Heart left ventricle (tissue), 16 donors: ENCODE results near the gene CD34. TPM values are rescaled to one million over a fixed set of nuclear protein-coding genes. Genes with fewer than 3 reads are reported as not detected.

Experiments used
- ATAC-seq, 4 donors: fragments of 200-7000 bp; cut with Tn5 transposase; one replicate each; pipeline ENCODE4 v1.9.1; 2020 to 2022; ENCODE audit warnings: moderate library complexity in 4 of 4, mild to moderate bottlenecking in 3 of 4, moderate number of reproducible peaks in 1 of 4
- DNase-seq, 5 donors: peaks; one replicate each; pipeline ENCODE4 v3.0.0-alpha.2; 2020
- H3K27ac ChIP-seq, 12 donors: fragments of 200-600 bp; sonication (generic) in 4 of 12; one replicate each; pipeline versions ENCODE4 v1.5.0 to v1.8.0; 2016 to 2022; ENCODE audit warnings: mild to moderate bottlenecking in 2 of 12
- H3K27me3 ChIP-seq, 9 donors: fragments of 200-600 bp; sonication (generic) in 2 of 9; one replicate each; pipeline versions ENCODE4 v1.5.1 to v1.8.0; 2016 to 2022; ENCODE audit warnings: mild to moderate bottlenecking in 3 of 9
- H3K36me3 ChIP-seq, 9 donors: fragments of 200-600 bp; sonication (generic) in 2 of 9; one replicate each; pipeline versions ENCODE4 v1.5.0 to v1.8.0; 2018 to 2022; ENCODE audit warnings: mild to moderate bottlenecking in 2 of 9
- H3K4me1 ChIP-seq, 12 donors: fragments of 200-600 bp; sonication (generic) in 4 of 12; one replicate each; pipeline versions ENCODE4 v1.5.0 to v1.8.0; 2016 to 2022; ENCODE audit warnings: mild to moderate bottlenecking in 3 of 12
- H3K4me3 ChIP-seq, 12 donors: fragments of 200-600 bp; sonication (generic) in 4 of 12; one replicate each; pipeline versions ENCODE4 v1.5.0 to v1.8.0; 2017 to 2022; ENCODE audit warnings: mild to moderate bottlenecking in 9 of 12, moderate library complexity in 4 of 12
- H3K9me3 ChIP-seq, 12 donors: fragments of 200-600 bp; sonication (generic) in 4 of 12; one replicate each; pipeline versions ENCODE4 v1.5.0 to v1.8.0; 2016 to 2022; ENCODE audit warnings: mild to moderate bottlenecking in 1 of 12
- CTCF ChIP-seq, 12 donors: fragments of 200-600 bp; sonication (generic) in 4 of 12; IDR thresholded peaks; one replicate each; pipeline versions ENCODE4 v1.5.0 to v1.8.0; 2018 to 2022; ENCODE audit warnings: antibody characterized with exemption in 12 of 12, mild to moderate bottlenecking in 5 of 12
- POLR2A ChIP-seq, 2 donors: fragments of 450-650 bp; IDR thresholded peaks; one replicate each; pipeline ENCODE4 v1.6.1; 2017; ENCODE audit warnings: antibody characterized with exemption in 2 of 2, mild to moderate bottlenecking in 2 of 2, moderate library complexity in 2 of 2
- WGBS, 4 donors: extraction: QIAGEN DNeasy Blood & Tissue Kit in 2 of 4; methylation state at CpG; one replicate each; pipeline versions ENCODE4 v1.1.5 to v1.1.7; 2013 to 2018; 5-methylcytosine and 5-hydroxymethylcytosine counted together
- intact Hi-C, 10 donors: fragments of 100-400 bp; cut with DNase I; formaldehyde crosslinking; loops; one replicate each; pipeline versions ENCODE4 v1.11.1 to v1.14.2; 2022
- polyA plus RNA-seq, 2 donors: library from polyadenylated mRNA; stranded (reverse); fragments of 200-250 nt; gene quantifications; one replicate each; pipeline ENCODE4 v1.2.3, GENCODE V29; 2013
- total RNA-seq, 9 donors: library from RNA; depleted of rRNA in 2 of 9; stranded (reverse); fragments of >200 nt in 2 of 9; fragmentation: NEBNext Ultra II Directional in 3 of 9; extraction: Animal tissue kit (Norgen Biotek cat#: 25700) in 3 of 9; gene quantifications; one replicate each; pipeline versions ENCODE4 v1.1.0 to v1.2.4, GENCODE V29; 2016 to 2023
- donor health status: ischemic (EF 13 %, LVEDD 7.1; RV severe dilation, severe dysfunction).
- donor health status: healthy with polysubstance abuse.
- donor health status: DM: no; HTN: yes; CAD: no.
- donor health status: DM: no; HTN: no; CAD: no.
- donor health status: ischemic (EF 25% LVEDD 6.9; RV normal size, moderate dysfunction).
- donor health status: ischemic (EF 25% LVEDD 5.7; RV mildly dilated, moderate dysfunction).
- donor health status: healthy.
- donor health status: DM: yes; HTN: yes; CAD: no.
- donor health status: ischemic (EF 35%, LVEDD 5.7; RV mildly dilated, moderate dysfunction).
- donor health status: nonischemic (EF 11% LVEDD 7.7; RV severe dilation, severe dysfunction).
- donor health status: DM: yes; HTN: yes; CAD: no.
- donor health status: PGD.
- donor health status: ischemic (EF 29% LVEDD 5.4; RV normal size, mild dysfunction).
- donor health status: nonischemic (EF 23%, LVEDD 6.1; RV moderate dilation, normal function).

The CD34 gene
- total and polyA plus RNA-seq, 11 donors = 37.4 to 103 (median 63.0) TPM

DNA sequence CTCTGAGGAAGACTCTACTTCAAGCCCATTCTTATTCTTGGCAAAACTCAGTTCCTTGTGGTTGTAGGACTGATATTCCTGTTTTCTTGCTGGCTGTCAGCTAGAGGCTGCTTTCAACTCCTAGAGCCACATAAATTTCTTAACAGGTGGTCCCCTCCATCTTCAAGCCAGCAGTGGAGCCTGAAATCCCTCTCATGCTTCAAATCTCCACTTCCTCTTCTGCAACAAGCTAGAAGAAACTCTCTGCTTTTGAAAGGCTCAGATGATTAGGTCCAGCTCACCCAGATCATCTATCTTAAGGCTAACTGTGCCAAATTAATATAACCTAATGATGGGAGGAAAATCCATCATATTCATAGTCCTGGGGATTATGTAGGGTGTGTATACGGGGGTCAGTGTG, 43.2 kb upstream of the CD34 start:
- H3K27me3 ChIP-seq = peaks cover 0 to 7% (median 0%) of the 10 kb centered on the region in 9 donors
- intact Hi-C loops = no loop called here
- peaks cover 3 to 44% (median 18%) of the 10 kb centered on the region in 12 donors for H3K4me1 ChIP-seq
- H3K9me3 ChIP-seq = peaks cover 0 to 10% (median 0%) of the 10 kb centered on the region in 12 donors
- no peak overlapping the region for H3K4me3 ChIP-seq
- TF ChIP-seq POLR2A (IDR thresholded peaks at IDR 0.05) (no peak), CTCF (IDR thresholded peaks at IDR 0.05) (no peak)
- no peak for DNase-seq
- no peaks in the 10 kb centered on the region for H3K36me3 ChIP-seq
- ATAC-seq = no peak
- WGBS, 4 donors = 93 to 100% (median 95%) methylated on average over 1 of the region's 1 CpG
- no peak overlapping the region for H3K27ac ChIP-seq

DNA sequence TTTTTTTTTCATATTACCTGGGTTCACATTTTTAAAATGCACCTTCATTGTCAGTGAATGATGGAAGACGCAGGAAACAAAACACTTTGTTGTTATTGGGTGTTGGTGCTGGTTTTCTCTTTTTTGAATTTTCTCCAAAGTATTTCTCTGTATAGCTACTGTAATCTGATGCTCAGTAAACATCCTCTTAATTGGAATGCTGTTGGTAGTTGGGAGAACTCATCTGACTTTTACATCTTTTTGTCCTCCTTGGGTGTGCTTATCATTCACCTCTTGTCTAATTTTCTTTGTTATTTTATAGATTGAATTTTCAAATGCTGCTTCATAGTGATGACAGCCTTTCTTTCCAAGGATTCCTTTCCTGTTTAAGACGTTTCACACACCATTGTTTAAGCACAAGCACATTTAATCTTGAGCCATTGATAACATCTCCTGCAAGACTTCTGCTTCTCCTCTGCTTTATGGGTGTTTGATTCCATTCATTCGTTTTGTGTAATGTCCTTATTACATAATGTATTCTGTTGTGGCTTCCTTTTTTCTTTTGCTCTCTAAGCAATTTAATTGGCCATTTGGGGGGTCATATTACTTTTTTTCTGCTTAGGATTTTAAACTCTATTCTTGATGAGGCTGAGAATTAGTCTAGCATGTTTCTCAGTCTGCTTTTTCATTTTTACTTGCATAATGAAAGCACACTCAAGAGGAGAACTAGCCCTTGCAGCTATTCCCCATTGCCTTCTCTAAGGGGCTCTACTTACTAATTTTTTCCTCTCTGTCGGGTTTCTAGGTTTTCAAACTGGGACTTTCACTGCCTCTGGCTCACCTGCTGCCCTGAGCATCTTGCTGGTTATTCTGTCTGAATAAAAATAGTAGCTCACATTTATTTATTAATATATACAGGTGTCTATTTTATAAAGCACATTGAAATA, 42.0 kb upstream of the CD34 start:
- H3K9me3 ChIP-seq = peaks cover 0 to 10% (median 0%) of the 10 kb centered on the region in 12 donors
- TF ChIP-seq CTCF (IDR thresholded peaks at IDR 0.05) = no peak
- no peak for TF ChIP-seq POLR2A (IDR thresholded peaks at IDR 0.05)
- H3K27me3 ChIP-seq = no peaks in the 10 kb centered on the region
- H3K27ac ChIP-seq = no peak overlapping the region
- intact Hi-C loops = no loop called here
- WGBS, 4 donors = 52 to 56% (median 54%) methylated on average over 4 of the region's 4 CpGs
- DNase-seq = no peak
- no peak for ATAC-seq
- H3K36me3 ChIP-seq = no peaks in the 10 kb centered on the region
- no peak overlapping the region for H3K4me3 ChIP-seq
- peaks cover 0 to 38% (median 8%) of the 10 kb centered on the region in 12 donors for H3K4me1 ChIP-seq

DNA sequence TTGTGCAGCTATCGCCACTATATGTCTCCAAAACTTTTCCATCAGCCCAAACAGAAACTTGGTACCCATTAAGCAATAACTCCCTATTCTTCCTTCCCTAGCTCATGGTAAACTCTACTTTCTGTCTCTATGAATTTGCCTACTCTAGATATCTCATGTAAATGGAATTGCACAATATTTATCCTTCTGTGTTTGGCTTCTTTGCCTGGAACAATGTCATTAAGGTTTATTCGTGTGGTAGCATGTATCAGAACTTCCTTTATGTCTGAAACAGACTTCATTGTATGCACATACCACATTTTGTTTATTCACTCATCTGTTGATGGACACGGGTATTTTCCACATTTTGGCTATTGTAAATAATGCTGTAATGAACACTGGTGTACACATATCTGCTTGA, 40.7 kb upstream of the CD34 start:
- H3K9me3 ChIP-seq = peaks cover 0 to 10% (median 0%) of the 10 kb centered on the region in 12 donors
- H3K27ac ChIP-seq = no peak overlapping the region
- no peak for ATAC-seq
- intact Hi-C loops = no loop called here
- TF ChIP-seq CTCF (IDR thresholded peaks at IDR 0.05) (no peak), POLR2A (IDR thresholded peaks at IDR 0.05) (no peak)
- 75 to 90% (median 83%) methylated on average over 3 of the region's 3 CpGs for WGBS, 4 donors
- no peak overlapping the region for H3K4me3 ChIP-seq
- no peaks in the 10 kb centered on the region for H3K36me3 ChIP-seq
- DNase-seq = no peak
- H3K27me3 ChIP-seq = no peaks in the 10 kb centered on the region
- H3K4me1 ChIP-seq = peaks cover 0 to 29% (median 7%) of the 10 kb centered on the region in 12 donors

DNA sequence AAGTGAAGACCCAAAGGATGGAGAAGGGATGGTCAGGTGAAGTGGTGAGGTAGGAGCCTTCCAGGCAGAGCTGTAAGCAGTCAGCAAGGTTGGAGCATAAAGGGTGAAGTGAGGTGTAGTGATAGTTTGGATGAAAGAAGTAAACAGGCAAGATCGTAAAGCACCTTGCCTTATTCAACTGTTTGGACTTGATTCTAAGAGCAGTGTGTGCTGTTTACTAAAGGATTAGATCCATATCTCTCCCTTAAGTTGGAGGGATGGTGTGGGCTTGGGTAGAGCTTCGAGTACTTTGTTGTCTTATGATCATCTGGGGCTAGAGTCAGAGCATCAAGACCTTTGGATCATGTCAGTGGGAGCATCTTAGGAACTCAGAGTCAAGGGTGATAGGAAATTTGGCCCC, 39.8 kb upstream of the CD34 start:
- ATAC-seq (no peak), DNase-seq (no peak)
- intact Hi-C loops = no loop called here
- TF ChIP-seq CTCF (IDR thresholded peaks at IDR 0.05) (no peak), POLR2A (IDR thresholded peaks at IDR 0.05) (no peak)
- Histone ChIP-seq H3K36me3 (no peaks in the 10 kb centered on the region), H3K9me3 (peaks cover 0 to 10% (median 0%) of the 10 kb centered on the region in 12 donors), H3K27ac (peak overlapping the region in 6 of 12 donors; percentile 57 to 84 (median 64)), H3K4me1 (peaks cover 0 to 23% (median 7%) of the 10 kb centered on the region in 12 donors), H3K27me3 (no peaks in the 10 kb centered on the region), H3K4me3 (no peak overlapping the region)
- 40 to 96% (median 69%) methylated on average over 2 of the region's 2 CpGs for WGBS, 4 donors
